ENCODE measurements around the gene RAN. TPM values are rescaled to one million over a fixed set of nuclear protein-coding genes. Genes with fewer than 3 reads are reported as not detected.
A peak's percentile ranks its signal among the peaks of the same experiment; 100 is the strongest.

Gene RAN
- total and polyA plus RNA-seq, 9 of the 15 experiments (the other 6 are each of a cell fraction or from before 2014, with no cell fraction given) = 1,687 to 3,820 (median 2,300) TPM

GRCh38 chr12:130878193-130879185, 6.6 kb downstream of the RAN start (continued):
- TF ChIP-seq EHMT2 (IDR thresholded peaks at IDR 0.05) = no peak
- TF ChIP-seq ATF7 (IDR thresholded peaks at IDR 0.05) = peak; percentile 32; the same call in 1 of the 2 replicates
- no peak for TF ChIP-seq CCNT2 (IDR thresholded peaks at IDR 0.05; ENCODE audit: borderline replicate concordance, extremely low read depth, insufficient read length, low read depth, low read length)
- TF ChIP-seq ARHGAP35 (IDR thresholded peaks at IDR 0.05; ENCODE audit: partially characterized antibody) = no peak
- TF ChIP-seq ZNF280B (CRISPR knock-in tag; IDR thresholded peaks at IDR 0.05) = no peak
- TF ChIP-seq ZNF780A (CRISPR knock-in tag; IDR thresholded peaks at IDR 0.05) = no peak
- 0 out of 2 replicates have a peak, but pooled peaks have one; percentile 46 for TF ChIP-seq RUNX1 (IDR thresholded peaks at IDR 0.05; ENCODE audit: low read depth)
- TF ChIP-seq POLR2AphosphoS5 (IDR thresholded peaks at IDR 0.05; ENCODE audit: control insufficient read depth, insufficient read depth, low read depth, low read length) = peak; percentile 69; the same call in 1 of the 2 replicates
- TF ChIP-seq MBD2 (IDR thresholded peaks at IDR 0.05; ENCODE audit: borderline replicate concordance, low read depth) = 0 out of 2 replicates have a peak, but pooled peaks have one; percentile 18
- no peak for TF ChIP-seq ATF3 (IDR thresholded peaks at IDR 0.05)
- TF ChIP-seq ATF3 (CRISPR knock-in tag; conservative IDR thresholded peaks at IDR 0.05) = no peak
- no peak for TF ChIP-seq HDAC6 (IDR thresholded peaks at IDR 0.05; ENCODE audit: low read depth, low read length)
- peak; percentile 75 for TF ChIP-seq SUPT5H (IDR thresholded peaks at IDR 0.05)
- TF ChIP-seq E4F1 (CRISPR knock-in tag; IDR thresholded peaks at IDR 0.05; ENCODE audit: borderline replicate concordance) = no peak
- no peak for TF ChIP-seq ZMIZ1 (IDR thresholded peaks at IDR 0.05; ENCODE audit: low read depth in 2 of 2, low read length in 2 of 2)
- no peak for TF ChIP-seq SNAPC5 (CRISPR knock-in tag; IDR thresholded peaks at IDR 0.05)
- TF ChIP-seq PHTF2 (CRISPR knock-in tag; IDR thresholded peaks at IDR 0.05) = no peak
- no peak for TF ChIP-seq POLR3A (IDR thresholded peaks at IDR 0.05; ENCODE audit: borderline replicate concordance, extremely low read depth, insufficient read depth, insufficient read length)

All from K562 (cell line).